GM08714 (cell line): Measurements from ENCODE around the gene EPB41L4B.

Experiments used
- H3K4me3 ChIP-seq: fragments of 200-500 bp; sonication (Bioruptor generic); 2 replicates; pipeline ENCODE4 v1.5.1; 2014; ENCODE audit warnings: mild to moderate bottlenecking, low read length, inconsistent platforms
- ZNF274 ChIP-seq: IDR thresholded peaks from 2 replicates; pipeline ENCODE4 v1.6.1; 2012; ENCODE audit warnings: mild to moderate bottlenecking, low read depth, low read length

The EPB41L4B gene

GRCh38 chr9:109274884-109275730 is 45.8 kb downstream of the EPB41L4B start:
- H3K4me3 ChIP-seq: no peak overlapping the region
- no peak for TF ChIP-seq ZNF274

DNA sequence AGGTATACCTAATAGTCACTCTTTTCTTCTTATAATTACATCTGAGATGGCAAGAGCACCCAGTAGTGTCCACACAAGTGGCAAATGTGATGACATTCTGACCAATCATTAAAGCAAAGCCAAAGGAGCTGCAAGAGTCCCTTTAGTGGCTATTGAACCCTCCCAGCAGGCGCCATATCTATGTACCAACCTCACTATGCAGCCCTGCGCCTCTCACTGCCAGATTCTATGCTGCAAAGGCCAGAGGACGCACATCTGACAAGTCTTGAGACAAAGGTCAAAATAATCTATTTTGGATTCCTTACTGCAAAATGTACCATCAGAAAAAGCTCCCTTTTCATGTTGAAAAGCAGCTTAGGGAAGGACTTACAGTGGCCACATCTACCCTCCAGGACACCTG is 47.0 kb downstream of the EPB41L4B start:
- no peak for TF ChIP-seq ZNF274
- H3K4me3 ChIP-seq: no peak overlapping the region

DNA sequence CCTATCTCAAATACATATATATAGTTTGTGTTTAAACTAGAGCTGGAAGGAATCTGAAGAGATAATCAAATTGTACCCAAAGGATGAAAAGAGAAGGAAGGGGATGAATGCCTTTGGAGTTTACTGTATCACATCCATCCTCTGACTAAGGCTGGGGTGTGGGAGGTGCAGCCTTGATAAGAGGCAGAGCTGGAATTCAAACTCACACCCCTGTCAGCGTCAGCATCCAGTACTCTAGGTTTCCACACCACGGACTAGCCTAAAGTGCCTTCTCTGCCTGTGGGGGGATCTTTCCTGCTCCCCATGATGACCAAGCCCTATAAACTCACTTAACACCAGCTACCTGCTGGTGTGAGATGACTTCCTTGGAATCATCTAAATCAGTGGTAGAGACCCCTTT is 48.1 kb downstream of the EPB41L4B start:
- no peak for TF ChIP-seq ZNF274
- no peak overlapping the region for H3K4me3 ChIP-seq

- TF ChIP-seq ZNF274: no peak
Measured at GRCh38 chr9:109272045-109272444, 48.8 kb downstream of the EPB41L4B start.

GRCh38 chr9:109270971-109271925 is 49.6 kb downstream of the EPB41L4B start:
- TF ChIP-seq ZNF274: no peak
- H3K4me3 ChIP-seq: no peak overlapping the region

More at GRCh38 chr9:109272045-109272444, 48.8 kb downstream of the EPB41L4B start:
- no peak overlapping the region for H3K4me3 ChIP-seq

DNA sequence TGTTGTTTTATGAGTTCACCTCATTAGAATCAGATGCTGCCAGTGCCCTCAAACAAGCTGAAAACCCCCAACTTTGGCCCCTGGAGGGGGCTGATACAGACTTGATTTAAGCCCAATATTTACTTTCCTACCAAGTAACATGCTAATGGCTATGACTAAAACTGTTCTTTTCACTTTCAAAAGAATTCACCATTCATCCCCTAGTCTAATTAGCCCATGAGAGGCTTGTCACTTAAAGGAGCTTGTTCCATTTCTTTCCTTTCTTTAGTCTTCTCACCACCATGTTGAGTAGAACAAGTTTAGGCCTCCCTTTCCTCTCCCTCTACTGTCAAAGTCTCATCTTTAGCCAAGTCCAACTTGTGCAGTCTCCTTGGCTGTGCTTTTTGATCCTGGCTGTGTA is 50.4 kb downstream of the EPB41L4B start:
- no peak for TF ChIP-seq ZNF274
- no peak overlapping the region for H3K4me3 ChIP-seq

GRCh38 chr9:109269839-109270238 is 51.0 kb downstream of the EPB41L4B start:
- no peak for TF ChIP-seq ZNF274
- H3K4me3 ChIP-seq: no peak overlapping the region

GRCh38 chr9:109269081-109269480 is 51.8 kb downstream of the EPB41L4B start:
- H3K4me3 ChIP-seq: no peak overlapping the region
- TF ChIP-seq ZNF274: no peak

GRCh38 chr9:109267555-109267954 is 53.3 kb downstream of the EPB41L4B start:
- TF ChIP-seq ZNF274: no peak
- no peak overlapping the region for H3K4me3 ChIP-seq

DNA sequence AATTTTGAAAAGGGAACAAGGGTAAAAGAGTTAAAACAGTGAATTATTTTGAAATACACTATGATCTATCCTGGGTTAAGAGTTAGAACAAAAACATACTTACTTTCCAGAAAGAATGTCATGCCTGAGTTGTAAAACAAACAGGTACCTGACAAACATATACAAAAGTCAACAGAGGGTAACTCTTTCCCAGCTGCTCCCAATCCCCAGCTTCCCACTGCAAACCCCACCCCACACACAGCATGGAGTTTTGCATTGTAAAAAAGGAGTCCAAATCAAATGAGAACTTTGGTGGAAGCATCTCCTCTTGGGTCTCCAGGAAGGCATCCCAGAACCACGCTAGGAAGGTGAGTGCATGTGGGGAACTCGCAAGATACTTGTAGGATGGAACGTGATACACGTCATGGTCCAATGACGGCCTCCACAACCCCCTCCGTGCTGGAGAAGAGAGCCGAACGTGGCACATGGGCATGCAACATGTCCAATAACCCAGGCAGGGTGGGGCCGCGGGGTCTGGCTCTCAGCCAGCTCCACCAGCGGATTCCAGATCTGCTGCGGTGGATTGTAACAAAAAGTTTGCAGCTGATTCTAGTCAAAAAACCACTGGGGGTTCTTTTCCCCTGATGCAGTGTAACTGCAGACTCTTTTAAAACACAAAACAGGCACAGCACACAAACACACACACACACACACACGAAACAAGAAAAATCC is 55.8 kb downstream of the EPB41L4B start:
- no peak overlapping the region for H3K4me3 ChIP-seq
- no peak for TF ChIP-seq ZNF274

DNA sequence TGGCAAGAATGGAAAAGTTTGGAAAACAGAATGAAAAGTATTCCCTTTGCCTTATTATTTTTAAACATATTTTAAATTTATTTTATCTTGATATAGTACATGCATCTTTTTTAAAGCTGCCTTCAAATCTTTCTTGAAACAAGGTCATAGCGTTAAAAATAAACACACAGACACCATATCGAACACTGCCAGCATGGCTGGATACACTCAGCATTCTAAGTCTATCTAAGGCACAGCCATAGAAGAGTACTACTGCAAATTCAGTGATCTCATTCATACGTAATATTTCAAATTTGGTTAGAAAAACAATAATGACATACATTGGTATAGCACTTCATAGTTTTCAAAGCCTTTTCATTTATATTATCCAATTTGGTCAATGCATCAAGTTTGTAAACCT is 57.5 kb downstream of the EPB41L4B start:
- H3K4me3 ChIP-seq: no peak overlapping the region
- no peak for TF ChIP-seq ZNF274

GRCh38 chr9:109258481-109259302 is 62.2 kb downstream of the EPB41L4B start:
- TF ChIP-seq ZNF274: no peak

DNA sequence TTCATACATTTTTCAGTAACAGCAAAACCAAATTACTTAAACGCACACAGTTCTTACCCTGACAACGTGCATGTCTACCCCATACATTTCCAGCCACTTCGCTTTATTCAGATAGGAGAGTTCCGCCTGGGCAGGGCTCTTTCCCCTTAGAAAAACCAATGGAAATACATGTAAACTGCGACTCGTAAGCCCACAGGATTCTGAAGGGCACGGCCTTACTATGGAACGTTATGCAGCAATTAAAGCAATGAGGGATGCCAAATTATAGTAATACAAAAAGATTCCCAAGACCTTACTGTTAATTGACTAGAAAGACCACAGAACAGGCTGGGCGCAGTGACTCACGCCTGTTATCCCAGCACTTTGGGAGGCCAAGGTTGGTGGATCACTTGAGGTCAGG is 64.5 kb downstream of the EPB41L4B start:
- no peak overlapping the region for H3K4me3 ChIP-seq
- no peak for TF ChIP-seq ZNF274

More at GRCh38 chr9:109258481-109259302, 62.2 kb downstream of the EPB41L4B start:
- no peak overlapping the region for H3K4me3 ChIP-seq

DNA sequence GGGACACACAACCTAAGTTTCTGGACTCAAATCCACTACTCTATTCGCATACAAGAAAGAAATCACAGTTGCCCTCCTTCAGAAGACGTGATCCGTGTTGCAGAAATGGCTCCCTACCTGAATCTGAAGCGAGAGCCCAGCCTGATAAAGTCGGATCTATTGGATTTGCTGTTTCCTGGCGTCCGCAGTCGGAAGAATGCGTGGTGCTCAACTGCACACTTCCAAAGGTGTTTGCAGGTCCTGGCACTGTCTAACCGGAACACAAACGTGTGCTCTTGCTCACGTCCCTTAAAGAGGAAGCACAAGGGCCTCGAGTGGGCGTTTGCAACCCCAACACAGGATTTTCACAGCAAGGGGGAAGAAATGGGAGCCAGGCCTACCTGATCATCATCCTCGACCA is 65.5 kb downstream of the EPB41L4B start:
- H3K4me3 ChIP-seq: no peak overlapping the region
- TF ChIP-seq ZNF274: no peak
